GM21390 (cell line): ENCODE data around the gene SPRYD3.
"Not testable (repeated sequence)": the region's sequence is repeated elsewhere in the genome, so short reads cannot be mapped to it uniquely, and the experiment has no call there.

Experiments used
- ATAC-seq: cut with Tn5 transposase; IDR thresholded peaks from one replicate; pipeline ENCODE4 v1.9.1; 2021; ENCODE audit not compliant: unreplicated experiment

SPRYD3 gene

GRCh38 chr12:53102883-53103807 lies 24.0 kb upstream of the SPRYD3 start, which contains the start of gene SOAT2:
Gene SOAT2, plus strand, starts transcription at chr12:53103486. Its CDS starts 92 bp downstream, at chr12:53103578.
- ATAC-seq: peak; percentile 49

GRCh38 chr12:53101931-53102781 lies 23.0 kb upstream of the SPRYD3 start:
- ATAC-seq: no peak

GRCh38 chr12:53101266-53101665 lies 22.1 kb upstream of the SPRYD3 start:
- ATAC-seq: no peak

GRCh38 chr12:53100466-53101151 lies 21.4 kb upstream of the SPRYD3 start:
- no peak for ATAC-seq

- no peak for ATAC-seq
These were observed 20.1 kb upstream of the SPRYD3 start for GRCh38 chr12:53099071-53099882.

- ATAC-seq: no peak
These were observed 19.3 kb upstream of the SPRYD3 start for GRCh38 chr12:53098354-53098981.

GRCh38 chr12:53097564-53098353 lies 18.6 kb upstream of the SPRYD3 start, which contains the start of gene IGFBP6:
Gene IGFBP6, plus strand, starts transcription at chr12:53097667. Its CDS starts 51 bp downstream, at chr12:53097718.
- peak; percentile 49 for ATAC-seq

- no peak for ATAC-seq
These were observed 18.0 kb upstream of the SPRYD3 start for GRCh38 chr12:53097207-53097563.

GRCh38 chr12:53096759-53097158 lies 17.6 kb upstream of the SPRYD3 start:
- no peak for ATAC-seq

- no peak for ATAC-seq
These were observed 17.0 kb upstream of the SPRYD3 start for GRCh38 chr12:53096089-53096741.

GRCh38 chr12:53095596-53095895 lies 16.4 kb upstream of the SPRYD3 start:
- ATAC-seq: not testable (repeated sequence)

- not testable (repeated sequence) for ATAC-seq
These were observed 15.8 kb upstream of the SPRYD3 start for GRCh38 chr12:53094796-53095595.

- no peak for ATAC-seq
These were observed 15.2 kb upstream of the SPRYD3 start for GRCh38 chr12:53094394-53094787.

- ATAC-seq: no peak
These were observed 14.7 kb upstream of the SPRYD3 start for GRCh38 chr12:53093777-53094393.

GRCh38 chr12:53091756-53092155 lies 12.6 kb upstream of the SPRYD3 start:
- ATAC-seq: no peak

GRCh38 chr12:53090554-53090953 lies 11.4 kb upstream of the SPRYD3 start:
- ATAC-seq: no peak

- ATAC-seq: no peak
These were observed 10.9 kb upstream of the SPRYD3 start for GRCh38 chr12:53090105-53090504.
